Keratinocyte (primary cell): Measurements from ENCODE around the gene HIKESHI. TPM values are rescaled to one million over a fixed set of nuclear protein-coding genes. Genes with fewer than 3 reads are reported as not detected.

Experiments used
- DNase-seq: peaks from one replicate; pipeline ENCODE4 v3.0.0-alpha.2; 2011; ENCODE audit warnings: low read depth, missing footprints, low spot score
- FAIRE-seq: peaks from 2 replicates; lab custom pipeline; 2011; peaks lifted over from hg19 to GRCh38; lab: Jason Lieb, UNC
- H2AFZ ChIP-seq: 2 replicates; pipeline ENCODE4 v1.6.0; 2012; ENCODE audit warnings: low read length, control low read depth, inconsistent platforms; ENCODE audit not compliant: control insufficient read depth
- H3K27ac ChIP-seq: 2 replicates; pipeline ENCODE4 v1.5.1; 2011; ENCODE audit warnings: low read length; ENCODE audit not compliant: control insufficient read depth, insufficient read depth
- H3K27me3 ChIP-seq: 3 replicates; pipeline ENCODE4 v1.6.0; 2011; ENCODE audit warnings: low read length; ENCODE audit not compliant: control insufficient read depth, insufficient read depth; ENCODE audit errors: extremely low read depth
- H3K36me3 ChIP-seq, 2 experiments: 2 replicates in 1 of 2; 3 replicates in 1 of 2; pipeline ENCODE4 v1.5.1; 2011; ENCODE audit warnings: low read length in 2 of 2, mild to moderate bottlenecking in 1 of 2; ENCODE audit not compliant: control insufficient read depth in 2 of 2, insufficient read depth in 2 of 2; ENCODE audit errors: extremely low read depth in 1 of 2
- H3K4me1 ChIP-seq: 3 replicates; pipeline ENCODE4 v1.5.1; 2011; ENCODE audit warnings: low read length; ENCODE audit not compliant: control insufficient read depth, insufficient read depth; ENCODE audit errors: extremely low read depth
- H3K4me2 ChIP-seq: 3 replicates; pipeline ENCODE4 v1.6.0; 2011; ENCODE audit warnings: low read depth, low read length; ENCODE audit not compliant: control insufficient read depth, insufficient read depth; ENCODE audit errors: extremely low read depth
- H3K4me3 ChIP-seq, 3 experiments: fragments of 200-600 bp in 1 of 3; sonication (generic) in 1 of 3; 2 replicates in 2 of 3; 3 replicates in 1 of 3; pipeline ENCODE4 v1.5.1; 2011 to 2016; ENCODE audit warnings: low read length in 3 of 3, mild to moderate bottlenecking in 3 of 3, control low read depth in 2 of 3, inconsistent platforms in 1 of 3, low read depth in 1 of 3, mixed read lengths in 1 of 3, mixed run types in 1 of 3, moderate library complexity in 1 of 3; ENCODE audit not compliant: control insufficient read depth in 2 of 3, insufficient read depth in 2 of 3; ENCODE audit errors: extremely low read depth in 1 of 3
- H3K79me2 ChIP-seq: 2 replicates; pipeline ENCODE4 v1.6.0; 2012; ENCODE audit warnings: low read length; ENCODE audit not compliant: control insufficient read depth, insufficient read depth
- H3K9ac ChIP-seq: 3 replicates; pipeline ENCODE4 v1.6.0; 2011; ENCODE audit warnings: low read length; ENCODE audit not compliant: control insufficient read depth, insufficient read depth; ENCODE audit errors: extremely low read depth
- H3K9me1 ChIP-seq: 3 replicates; pipeline ENCODE4 v1.6.0; 2011; ENCODE audit warnings: low read length; ENCODE audit not compliant: control insufficient read depth, insufficient read depth; ENCODE audit errors: extremely low read depth
- H3K9me3 ChIP-seq: 2 replicates; pipeline ENCODE4 v1.5.1; 2012; ENCODE audit warnings: low read depth, low read length; ENCODE audit not compliant: control insufficient read depth
- H4K20me1 ChIP-seq: 3 replicates; pipeline ENCODE4 v1.6.0; 2011; ENCODE audit warnings: low read length; ENCODE audit not compliant: control insufficient read depth, insufficient read depth; ENCODE audit errors: extremely low read depth
- CTCF ChIP-seq, 3 experiments: IDR thresholded peaks in 1 of 3; conservative IDR thresholded peaks in 1 of 3; optimal IDR thresholded peaks in 1 of 3; 2 replicates in 2 of 3; 3 replicates in 1 of 3; pipeline versions ENCODE3 to v1.5.1; 2011; ENCODE audit warnings: low read length in 3 of 3, mild to moderate bottlenecking in 3 of 3, moderate library complexity in 2 of 3, control low read depth in 1 of 3, inconsistent platforms in 1 of 3; ENCODE audit not compliant: insufficient read depth in 2 of 3; ENCODE audit errors: extremely low read depth in 1 of 3
- EZH2 ChIP-seq: IDR thresholded peaks from one replicate; pipeline ENCODE4 v1.6.1; 2012; ENCODE audit warnings: inconsistent platforms, mild to moderate bottlenecking, low read length, moderate library complexity
- dilution Hi-C: fragments of 300-500 bp; cut with MboI; formaldehyde crosslinking; loops from one replicate; pipeline ENCODE4 v1.7.0; 2020; ENCODE audit warnings: low sequenced_read_pairs; ENCODE audit not compliant: extremely low pct_ligation_motif_present
- polyA plus RNA-seq, 5 experiments: library from polyadenylated mRNA; depleted of rRNA in 3 of 5; stranded (reverse) in 3 of 5; stranded (forward) in 1 of 5; unstranded in 1 of 5; fragments of >200 nt; gene quantifications; 1 replicate in 1 of 5; 2 replicates in 3 of 5; 3 replicates in 1 of 5; pipeline versions ENCODE4 v1.2.1 to v1.2.3, GENCODE V29; 2011 to 2012; ENCODE audit warnings: missing spikeins in 2 of 5, low read depth in 1 of 5, low replicate concordance in 1 of 5

The HIKESHI gene
- polyA plus RNA-seq, 1 donor (not counting 4 experiments of a cell fraction or from before 2014, with no cell fraction given): 89.4 TPM

GRCh38 chr11:86291466-86292262 lies 10.4 kb upstream of the HIKESHI start:
- DNase-seq: no peak
- Histone ChIP-seq H3K79me2 (no peaks in the 10 kb centered on the region), H3K36me3 (no peaks in the 10 kb centered on the region), H3K27ac (no peak overlapping the region), H3K4me1 (no peaks in the 10 kb centered on the region), H3K9me1 (no peaks in the 10 kb centered on the region), H3K9me3 (no peaks in the 10 kb centered on the region), H3K9ac (no peak overlapping the region), H3K4me2 (no peak overlapping the region), H4K20me1 (no peaks in the 10 kb centered on the region), H2AFZ (no peak overlapping the region), H3K27me3 (no peaks in the 10 kb centered on the region), H3K4me3 (no peak overlapping the region)
- TF ChIP-seq EZH2 (no peak), CTCF (optimal IDR thresholded peaks at IDR 0.05 in 1 of 3, IDR thresholded peaks at IDR 0.05 in 1 of 3, conservative IDR thresholded peaks at IDR 0.05 in 1 of 3; ENCODE audit: extremely low read depth in 1 of 3, insufficient read depth in 2 of 3, low read length in 3 of 3) (peak; percentile 62 to 74 (median 72))
- peak; percentile 36 for FAIRE-seq
- dilution Hi-C loops: no loop called here

- H3K4me1 ChIP-seq: no peaks in the 10 kb centered on the region
- dilution Hi-C loops: no loop called here
- H3K79me2 ChIP-seq: no peaks in the 10 kb centered on the region
- no peaks in the 10 kb centered on the region for H3K36me3 ChIP-seq
- H3K9me3 ChIP-seq: no peaks in the 10 kb centered on the region
- no peaks in the 10 kb centered on the region for H3K9me1 ChIP-seq
- no peaks in the 10 kb centered on the region for H4K20me1 ChIP-seq
- H3K27ac ChIP-seq: no peak overlapping the region
- no peak overlapping the region for H3K9ac ChIP-seq
- no peaks in the 10 kb centered on the region for H3K27me3 ChIP-seq
- no peak overlapping the region for H3K4me2 ChIP-seq
- TF ChIP-seq CTCF (optimal IDR thresholded peaks at IDR 0.05 in 1 of 3, IDR thresholded peaks at IDR 0.05 in 1 of 3, conservative IDR thresholded peaks at IDR 0.05 in 1 of 3; ENCODE audit: extremely low read depth in 1 of 3, insufficient read depth in 2 of 3, low read length in 3 of 3) (no peak), EZH2 (no peak)
- no peak for FAIRE-seq
- no peak overlapping the region for H3K4me3 ChIP-seq
- DNase-seq: no peak
- no peak overlapping the region for H2AFZ ChIP-seq
Observed at GRCh38 chr11:86292912-86293616, 9.0 kb upstream of the HIKESHI start.
